OCI-LY7 (cell line): ENCODE data around the gene XCL1. TPM values are rescaled to one million over a fixed set of nuclear protein-coding genes. Genes with fewer than 3 reads are reported as not detected.

Source experiments
- BruUV-seq: library from RNA; stranded (reverse); fragments of 400-500 nt; replicated peaks from 2 replicates; lab custom pipeline; 2021; lab: Mats Ljungman, UMichigan
- CTCF ChIA-PET: fragments of 300-600 bp; sonication (Branson Sonifier 250); formaldehyde crosslinking; loops from one replicate; lab custom pipeline; 2022; ENCODE audit warnings: antibody characterized with exemption; ENCODE audit not compliant: unreplicated experiment; lab: Charles Lee
- POLR2A ChIA-PET: fragments of 300-600 bp; sonication (Branson Sonifier 250); formaldehyde crosslinking; loops from one replicate; lab custom pipeline; 2022; ENCODE audit warnings: antibody characterized with exemption; lab: Charles Lee
- DNase-seq: peaks from one replicate; pipeline ENCODE4 v3.0.0-alpha.2; 2015; ENCODE audit warnings: low spot score
- H2AFZ ChIP-seq: fragments of 200-600 bp; sonication (generic), shearing (Covaris generic); 2 replicates; pipeline ENCODE4 v1.6.1; 2014; ENCODE audit warnings: mild to moderate bottlenecking, antibody characterized with exemption, low read length, moderate library complexity
- H3K27ac ChIP-seq: fragments of 200-600 bp; sonication (generic); 2 replicates; pipeline ENCODE4 v1.5.1; 2014; ENCODE audit warnings: mixed run types, low read depth, mild to moderate bottlenecking, moderate library complexity, low read length, inconsistent platforms; ENCODE audit not compliant: poor library complexity, severe bottlenecking
- H3K36me3 ChIP-seq: fragments of 200-600 bp; sonication (generic); 2 replicates; pipeline ENCODE4 v1.6.1; 2014; ENCODE audit warnings: mild to moderate bottlenecking, antibody characterized with exemption, low read length, moderate library complexity, mixed read lengths; ENCODE audit not compliant: insufficient read depth
- H3K4me1 ChIP-seq: fragments of 200-600 bp; sonication (generic); 2 replicates; pipeline ENCODE4 v1.5.1; 2014; ENCODE audit warnings: mild to moderate bottlenecking, low read length; ENCODE audit not compliant: insufficient read depth, poor library complexity, severe bottlenecking
- H3K4me2 ChIP-seq: fragments of 200-600 bp; sonication (generic); 2 replicates; pipeline ENCODE4 v1.6.1; 2014; ENCODE audit warnings: mild to moderate bottlenecking, low read length
- H3K4me3 ChIP-seq: fragments of 200-600 bp; sonication (generic); 2 replicates; pipeline ENCODE4 v1.5.1; 2014; ENCODE audit warnings: mild to moderate bottlenecking, low read depth, low read length; ENCODE audit not compliant: poor library complexity, severe bottlenecking
- H3K79me2 ChIP-seq: fragments of 200-600 bp; sonication (generic); 2 replicates; pipeline ENCODE4 v1.6.1; 2016; ENCODE audit warnings: low read depth, mild to moderate bottlenecking, low read length, moderate library complexity, mixed read lengths; ENCODE audit not compliant: insufficient read depth
- H3K9me2 ChIP-seq: fragments of 200-600 bp; sonication (generic); 2 replicates; pipeline ENCODE4 v1.6.1; 2016; ENCODE audit warnings: mild to moderate bottlenecking, low read length, mixed read lengths; ENCODE audit not compliant: insufficient read depth
- H3K9me3 ChIP-seq: fragments of 200-600 bp; sonication (generic); 2 replicates; pipeline ENCODE4 v1.6.1; 2014; ENCODE audit warnings: mild to moderate bottlenecking, mixed run types, low read length, mixed read lengths
- H4K20me1 ChIP-seq: fragments of 200-600 bp; sonication (generic); 2 replicates; pipeline ENCODE4 v1.6.1; 2014; ENCODE audit warnings: mild to moderate bottlenecking, antibody characterized with exemption, low read length, moderate library complexity, mixed read lengths; ENCODE audit not compliant: insufficient read depth
- EZH2phosphoT487 ChIP-seq: fragments of 200-600 bp; sonication (generic); IDR thresholded peaks from 2 replicates; pipeline ENCODE4 v1.6.1; 2018; ENCODE audit warnings: low read depth, borderline replicate concordance, mild to moderate bottlenecking, mixed run types, antibody characterized with exemption, low read length, moderate library complexity, mixed read lengths
- intact Hi-C: fragments of 100-400 bp; cut with micrococcal nuclease; formaldehyde crosslinking; loops from one replicate; pipeline ENCODE4 v1.10.0; 2022; ENCODE audit not compliant: unreplicated experiment
- total RNA-seq, 2 experiments: library from RNA; depleted of rRNA in 1 of 2; stranded (reverse); fragments of >200 nt in 1 of 2; shearing (Covaris generic) in 1 of 2; gene quantifications; 2 replicates each; pipeline ENCODE4 v1.2.3, GENCODE V29; 2014 to 2022
- TF ChIP-seq, protein P1 (sequence below): fragments of 200-600 bp; sonication (generic); conservative IDR thresholded peaks from 2 replicates; pipeline ENCODE4 v1.5.1; 2014; ENCODE audit warnings: mild to moderate bottlenecking, antibody characterized with exemption, low read length, moderate library complexity, mixed read lengths

The XCL1 gene
- total RNA-seq, 2 experiments from 2014 or later: not detected

- Histone ChIP-seq H3K4me2 (no peak overlapping the region), H3K4me1 (no peaks in the 10 kb centered on the region), H3K9me3 (no peaks in the 10 kb centered on the region), H3K79me2 (no peaks in the 10 kb centered on the region), H3K4me3 (no peak overlapping the region), H2AFZ (no peak overlapping the region), H4K20me1 (no peaks in the 10 kb centered on the region), H3K27ac (no peak overlapping the region), H3K9me2 (no peaks in the 10 kb centered on the region), H3K36me3 (no peaks in the 10 kb centered on the region)
- no TSS peak for BruUV-seq
- ChIA-PET POLR2A (no interaction called here), CTCF (no interaction called here)
- intact Hi-C loops: no loop called here
- no peak for TF ChIP-seq EZH2phosphoT487
- TF ChIP-seq, protein P1, sequence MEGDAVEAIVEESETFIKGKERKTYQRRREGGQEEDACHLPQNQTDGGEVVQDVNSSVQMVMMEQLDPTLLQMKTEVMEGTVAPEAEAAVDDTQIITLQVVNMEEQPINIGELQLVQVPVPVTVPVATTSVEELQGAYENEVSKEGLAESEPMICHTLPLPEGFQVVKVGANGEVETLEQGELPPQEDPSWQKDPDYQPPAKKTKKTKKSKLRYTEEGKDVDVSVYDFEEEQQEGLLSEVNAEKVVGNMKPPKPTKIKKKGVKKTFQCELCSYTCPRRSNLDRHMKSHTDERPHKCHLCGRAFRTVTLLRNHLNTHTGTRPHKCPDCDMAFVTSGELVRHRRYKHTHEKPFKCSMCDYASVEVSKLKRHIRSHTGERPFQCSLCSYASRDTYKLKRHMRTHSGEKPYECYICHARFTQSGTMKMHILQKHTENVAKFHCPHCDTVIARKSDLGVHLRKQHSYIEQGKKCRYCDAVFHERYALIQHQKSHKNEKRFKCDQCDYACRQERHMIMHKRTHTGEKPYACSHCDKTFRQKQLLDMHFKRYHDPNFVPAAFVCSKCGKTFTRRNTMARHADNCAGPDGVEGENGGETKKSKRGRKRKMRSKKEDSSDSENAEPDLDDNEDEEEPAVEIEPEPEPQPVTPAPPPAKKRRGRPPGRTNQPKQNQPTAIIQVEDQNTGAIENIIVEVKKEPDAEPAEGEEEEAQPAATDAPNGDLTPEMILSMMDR: no peak
- no peak for DNase-seq
These were observed 20.8 kb upstream of the XCL1 start for GRCh38 chr1:168555508-168556046.

DNA sequence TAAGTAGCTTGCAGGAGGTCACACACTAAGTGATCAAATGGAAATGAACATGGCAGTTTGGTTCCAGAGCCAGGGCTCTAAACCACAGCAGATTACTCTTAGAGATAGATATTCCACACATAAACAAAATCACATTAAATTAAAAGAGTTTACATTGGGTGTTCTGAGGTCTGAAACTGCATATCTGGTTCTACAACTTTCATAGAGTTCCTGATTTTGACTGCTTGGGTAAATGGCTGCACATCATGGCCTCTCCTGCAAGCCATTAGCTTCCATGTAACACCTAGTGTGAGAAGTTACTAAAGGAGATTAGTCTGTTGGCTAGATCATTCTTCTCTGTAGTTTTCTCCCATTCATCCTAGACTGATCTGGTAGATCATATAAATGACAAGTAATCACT is 19.8 kb upstream of the XCL1 start:
- ChIA-PET CTCF (no interaction called here), POLR2A (no interaction called here)
- Histone ChIP-seq H3K4me1 (no peaks in the 10 kb centered on the region), H3K27ac (no peak overlapping the region), H3K9me3 (no peaks in the 10 kb centered on the region), H3K79me2 (no peaks in the 10 kb centered on the region), H3K4me2 (no peak overlapping the region), H4K20me1 (no peaks in the 10 kb centered on the region), H3K36me3 (no peaks in the 10 kb centered on the region), H3K4me3 (no peak overlapping the region), H3K9me2 (no peaks in the 10 kb centered on the region), H2AFZ (no peak overlapping the region)
- no TSS peak for BruUV-seq
- DNase-seq: no peak
- TF ChIP-seq EZH2phosphoT487: no peak
- TF ChIP-seq, protein P1: no peak
- intact Hi-C loops: no loop called here

DNA sequence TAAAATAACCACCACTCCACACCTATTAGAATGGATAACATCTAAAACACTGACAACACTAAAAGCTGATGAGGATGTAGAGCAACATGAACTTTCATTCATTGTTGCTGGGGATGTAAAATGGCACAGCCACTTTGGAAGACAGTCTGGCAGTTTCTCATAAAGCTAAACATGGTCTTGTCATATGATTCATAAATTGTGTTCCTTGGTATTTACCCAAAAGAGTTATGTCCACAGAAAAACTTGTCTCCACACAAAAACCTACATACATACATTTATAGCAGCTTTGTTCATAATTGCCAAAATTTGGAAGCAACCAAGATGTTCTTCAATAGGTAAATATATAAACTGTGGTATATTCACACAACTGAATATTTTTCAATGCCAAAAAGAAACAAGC is 16.0 kb upstream of the XCL1 start:
- CTCF ChIA-PET: no interaction called here

More for the DNA sequence above, 16.0 kb upstream of the XCL1 start:
- no peaks in the 10 kb centered on the region for H4K20me1 ChIP-seq
- no peak overlapping the region for H3K4me3 ChIP-seq
- H3K9me3 ChIP-seq: no peaks in the 10 kb centered on the region
- BruUV-seq: no TSS peak
- no peaks in the 10 kb centered on the region for H3K9me2 ChIP-seq
- H3K4me1 ChIP-seq: no peaks in the 10 kb centered on the region
- intact Hi-C loops: no loop called here
- POLR2A ChIA-PET: interaction anchor here (0.6 kb wide), 1 partner anchor 15 kb away, joined by 3 read pairs; no protein-coding TSS in a partner anchor
- TF ChIP-seq EZH2phosphoT487: no peak
- TF ChIP-seq, protein P1: no peak
- no peak overlapping the region for H2AFZ ChIP-seq
- H3K27ac ChIP-seq: no peak overlapping the region
- no peaks in the 10 kb centered on the region for H3K79me2 ChIP-seq
- DNase-seq: no peak
- H3K36me3 ChIP-seq: no peaks in the 10 kb centered on the region
- no peak overlapping the region for H3K4me2 ChIP-seq
